NCI-H748 (cell line): Measurements from ENCODE around the gene TOMM7.

Source experiments
- DNase-seq: peaks from one replicate; lab custom pipeline; 2025; ENCODE audit not compliant: unreplicated experiment; lab: John Stamatoyannopoulos, UW

Gene TOMM7

GRCh38 chr7:22822486-22823141 is at the start of gene TOMM7:
Gene TOMM7, minus strand, starts transcription at chr7:22822849. Its CDS starts 70 bp downstream, at chr7:22822779.
- peak; percentile 99 for DNase-seq

GRCh38 chr7:22872096-22872807 is 49.6 kb upstream of the TOMM7 start:
- no peak for DNase-seq

- no peak for DNase-seq
Measured at GRCh38 chr7:22871661-22872060, 49.0 kb upstream of the TOMM7 start.

DNA sequence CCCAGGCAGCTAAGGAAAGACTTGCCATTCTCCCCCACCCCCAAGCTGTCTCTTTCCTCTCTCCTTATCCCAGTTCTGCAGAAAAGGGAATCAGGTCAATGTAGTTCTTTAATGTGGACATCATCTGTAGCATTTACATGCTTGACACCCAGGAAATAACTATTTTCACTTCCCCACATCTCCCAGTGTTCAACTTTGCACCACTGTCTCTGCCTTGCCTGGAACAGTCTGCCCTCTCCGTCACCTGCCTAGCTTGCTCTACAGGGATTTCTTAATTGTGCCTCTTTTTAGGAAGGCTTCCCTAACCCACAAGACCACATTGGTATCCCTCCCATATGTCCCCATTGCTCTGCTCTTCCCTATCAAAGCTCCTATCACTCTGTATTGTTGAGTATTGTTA is 45.9 kb upstream of the TOMM7 start:
- no peak for DNase-seq

DNA sequence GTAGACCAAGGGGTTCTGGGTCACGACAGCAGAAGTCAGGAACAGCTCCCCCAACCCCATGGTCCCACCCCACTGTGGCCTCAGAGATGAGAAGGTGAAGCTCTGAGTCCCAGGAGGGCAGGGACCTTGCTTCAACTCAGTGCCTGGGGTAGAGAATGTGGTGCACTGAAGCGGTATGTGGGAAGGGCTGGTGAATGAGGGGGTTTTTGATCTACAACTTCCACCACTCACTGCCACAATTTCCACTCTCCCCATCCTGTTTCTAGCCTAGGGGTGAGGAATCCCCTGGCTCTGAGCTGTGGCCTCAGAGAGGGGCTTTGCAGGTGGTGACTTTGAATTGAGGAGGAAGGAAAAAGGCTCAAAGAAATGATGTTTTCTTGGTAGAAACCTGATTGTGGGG is 44.9 kb upstream of the TOMM7 start:
- no peak for DNase-seq

DNA sequence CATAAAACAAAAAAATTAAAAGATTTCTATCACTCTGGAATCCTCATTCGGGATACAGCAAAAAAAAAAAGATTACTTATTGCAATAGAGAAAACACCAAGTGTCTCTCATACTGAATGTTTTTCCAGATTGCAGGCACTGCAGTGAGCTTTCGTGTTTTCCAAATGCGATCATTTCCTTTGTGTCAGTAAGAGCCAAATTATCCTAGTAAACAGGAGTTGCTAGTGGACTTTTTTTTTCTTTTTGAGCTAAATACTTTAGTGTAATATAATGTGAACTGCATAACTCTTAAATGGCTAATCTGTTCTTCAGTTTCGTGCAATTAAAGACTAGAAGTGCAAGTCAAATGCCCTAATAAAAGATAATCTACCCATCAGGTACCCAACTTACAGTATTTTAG is 44.4 kb upstream of the TOMM7 start:
- no peak for DNase-seq

DNA sequence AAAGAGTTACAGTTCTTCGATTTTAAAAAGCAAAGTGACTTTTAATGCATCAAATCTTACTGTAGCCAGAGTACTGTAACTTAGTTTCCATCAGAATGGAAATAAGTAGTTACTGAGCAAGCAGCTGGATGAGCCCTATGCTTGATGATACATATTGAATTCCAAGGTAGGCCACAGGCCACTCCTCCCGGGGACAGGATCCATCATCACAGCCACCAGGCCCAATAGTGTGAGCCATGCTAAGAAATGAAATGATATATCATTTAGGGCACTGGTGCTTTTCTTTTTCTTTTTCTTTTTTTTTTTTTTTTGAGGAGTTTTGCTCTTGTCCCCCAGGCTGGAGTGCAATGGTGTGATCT is 42.9 kb upstream of the TOMM7 start:
- no peak for DNase-seq

DNA sequence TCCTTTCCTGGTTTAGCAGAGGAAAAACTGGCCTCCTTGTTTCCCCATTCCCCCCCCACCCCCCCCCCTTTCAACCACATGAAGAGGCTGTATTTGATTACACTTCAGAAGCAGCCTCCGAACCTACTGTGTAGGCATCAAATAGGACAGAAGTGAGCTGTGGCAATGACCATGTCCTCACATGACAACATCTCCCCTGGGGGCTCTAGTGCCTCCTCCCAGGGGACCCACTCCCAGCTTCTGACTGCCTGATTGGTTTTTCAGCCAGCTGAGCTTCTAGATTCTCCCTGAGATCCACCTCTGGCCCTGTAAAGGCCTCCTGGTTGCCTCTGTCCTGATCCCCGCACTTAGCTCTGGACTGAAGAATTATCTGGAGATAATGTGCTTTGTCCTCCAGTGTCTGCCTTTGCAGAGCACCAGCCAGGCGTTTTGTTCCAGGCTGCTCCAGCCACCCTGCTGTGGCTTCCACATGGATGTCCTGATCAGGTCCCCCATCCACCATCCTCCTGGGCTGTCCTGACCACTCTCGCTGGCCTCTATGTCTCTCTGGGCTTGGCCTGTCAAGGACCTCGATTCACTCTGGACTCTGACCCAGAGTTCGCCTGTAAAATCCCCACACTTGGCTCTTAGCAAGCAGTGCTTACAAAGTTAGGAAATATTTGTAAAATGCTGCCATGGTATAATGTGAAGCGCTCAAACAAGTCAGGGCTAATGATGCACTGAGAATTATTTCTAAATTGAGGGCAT is 42.4 kb upstream of the TOMM7 start:
- no peak for DNase-seq

DNA sequence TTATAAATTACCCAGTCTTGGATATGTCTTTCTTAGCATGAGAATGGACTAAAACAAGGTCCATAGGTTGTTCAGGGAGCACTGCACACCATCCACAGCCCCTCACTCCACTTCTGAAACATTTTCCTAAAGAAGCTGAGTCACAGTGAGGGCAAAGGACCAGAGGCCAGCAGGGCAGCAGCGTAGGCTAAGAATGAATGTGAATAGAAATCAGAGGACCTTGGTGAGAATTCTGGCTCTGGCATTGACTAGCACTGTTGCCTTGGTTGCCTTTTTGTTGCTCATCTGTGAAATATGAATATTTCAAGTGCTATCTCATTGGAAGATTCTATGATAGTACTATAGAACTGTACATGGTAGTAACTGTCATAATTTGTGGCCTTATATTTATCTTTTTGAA is 41.7 kb upstream of the TOMM7 start:
- no peak for DNase-seq

DNA sequence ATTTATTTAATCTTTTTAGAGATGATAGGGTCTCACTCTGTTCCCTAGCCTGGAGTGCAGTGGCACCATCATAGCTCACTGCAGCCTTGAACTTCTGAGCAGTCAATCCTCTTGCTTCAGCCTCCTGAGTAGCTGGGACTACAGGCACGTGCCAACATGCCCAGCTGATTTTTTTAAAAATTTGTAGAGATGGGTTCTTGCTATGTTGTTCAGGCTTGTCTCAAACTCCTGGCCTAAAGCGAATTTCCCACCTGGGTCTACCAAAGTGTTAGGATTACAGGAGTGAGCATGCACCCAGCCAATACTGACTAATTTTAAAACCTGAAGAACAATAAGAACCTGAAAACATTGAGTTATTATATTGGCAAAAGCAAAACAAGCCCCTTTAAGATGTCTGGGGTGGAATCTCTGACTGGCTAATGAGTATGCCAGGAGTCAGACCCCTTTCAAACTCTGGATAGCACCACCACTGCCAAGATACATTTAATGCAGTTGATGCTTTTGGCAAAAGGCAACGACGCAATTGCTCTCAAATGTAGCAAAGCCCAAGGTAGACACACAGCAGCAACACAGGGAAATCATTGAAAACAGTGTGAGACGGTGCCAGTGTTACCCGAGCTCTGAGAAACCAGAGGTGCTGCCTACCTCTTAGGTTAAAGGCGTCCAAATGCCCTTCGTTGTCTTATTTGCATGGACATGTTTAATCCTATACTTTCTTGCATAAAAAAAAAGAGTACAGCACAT is 40.7 kb upstream of the TOMM7 start:
- DNase-seq = no peak

GRCh38 chr7:22861576-22861975 is 38.9 kb upstream of the TOMM7 start:
- DNase-seq = no peak

GRCh38 chr7:22860784-22861482 is 38.3 kb upstream of the TOMM7 start:
- DNase-seq = no peak

- DNase-seq = no peak
Measured at GRCh38 chr7:22860337-22860736, 37.7 kb upstream of the TOMM7 start.

GRCh38 chr7:22859641-22860290 is 37.1 kb upstream of the TOMM7 start:
- no peak for DNase-seq

DNA sequence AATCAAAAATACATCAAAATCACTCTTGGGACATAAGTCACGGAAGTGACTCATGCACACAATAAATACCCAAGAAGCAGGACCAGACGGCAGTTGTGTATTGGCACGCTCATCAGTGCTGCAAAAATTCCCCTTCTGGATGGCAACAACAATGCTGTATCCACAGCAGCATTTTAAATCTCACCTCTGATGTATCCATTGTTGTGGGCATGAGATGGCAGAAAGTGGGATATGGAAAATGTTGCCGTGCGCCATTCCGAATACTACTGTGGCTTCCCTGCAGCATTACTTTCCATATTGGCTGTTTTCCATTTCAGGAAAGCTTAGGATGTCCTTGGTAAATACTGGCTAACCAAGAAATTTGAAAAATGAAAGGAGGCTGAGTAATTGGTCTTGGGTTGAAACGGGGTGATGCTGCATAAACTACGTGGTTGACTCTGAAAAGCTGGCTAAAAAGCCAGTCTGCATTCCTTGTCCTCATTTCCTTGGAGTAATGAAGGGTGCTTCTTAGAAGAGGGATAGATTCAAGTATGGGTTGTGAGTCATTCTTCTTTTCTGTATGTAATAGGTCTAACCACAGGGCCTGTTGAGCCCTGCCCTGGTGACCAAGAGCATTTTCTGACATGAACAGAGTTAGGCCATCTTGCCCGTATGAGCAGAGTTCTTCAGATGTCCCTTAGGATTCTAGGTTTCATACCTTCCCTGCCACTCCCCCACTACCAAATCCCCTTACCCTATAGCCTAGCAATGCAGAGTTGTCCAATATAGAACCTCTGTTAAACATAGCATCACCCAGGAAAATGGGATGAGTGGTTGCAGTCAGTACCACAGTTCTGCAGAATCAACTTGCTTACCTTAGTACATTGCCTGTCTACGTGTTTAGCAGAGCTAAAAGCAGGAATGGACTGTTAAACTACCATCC is 36.3 kb upstream of the TOMM7 start:
- no peak for DNase-seq

- no peak for DNase-seq
Measured at GRCh38 chr7:22858274-22858639, 35.6 kb upstream of the TOMM7 start.

DNA sequence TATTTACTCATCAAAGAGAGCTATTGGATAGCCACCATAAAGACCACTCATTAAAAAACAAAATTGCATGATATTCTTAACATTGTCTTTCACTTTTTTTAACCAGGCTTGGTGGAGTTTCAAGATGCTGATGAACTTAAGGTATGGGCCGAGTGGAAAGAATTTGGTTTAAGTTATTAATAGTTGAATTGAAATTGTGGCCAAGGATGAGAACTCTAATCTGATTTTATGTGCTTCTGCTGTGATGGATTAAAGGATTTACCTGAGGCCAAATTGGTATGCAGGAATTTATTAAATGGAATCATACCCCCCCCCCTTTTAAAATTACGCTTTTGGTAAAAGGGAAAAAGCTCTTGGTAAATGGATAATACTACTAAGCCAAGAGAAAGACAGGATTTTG is 33.8 kb upstream of the TOMM7 start:
- no peak for DNase-seq

GRCh38 chr7:22855049-22855392 is 32.4 kb upstream of the TOMM7 start:
- DNase-seq = no peak
